H1 (cell line): ENCODE results near the gene TAP2. TPM values are rescaled to one million over a fixed set of nuclear protein-coding genes. Genes with fewer than 3 reads are reported as not detected.

ENCODE experiments used
- ASH2L ChIP-seq: fragments of 200-600, 300-600 bp; sonication (generic); IDR thresholded peaks from one replicate; pipeline ENCODE4 v1.7.1; 2017; ENCODE audit warnings: low read length
- BACH1 ChIP-seq: IDR thresholded peaks from 2 replicates; pipeline ENCODE4 v1.6.1; 2012; ENCODE audit warnings: low read length, improper control_type of control experiment
- CBX5 ChIP-seq: fragments of 300-800, 300-1000 bp; sonication (generic); IDR thresholded peaks from 2 replicates; pipeline ENCODE4 v1.7.1; 2016; ENCODE audit warnings: antibody characterized with exemption, low read length, low read depth
- CHD2 ChIP-seq: IDR thresholded peaks from 2 replicates; pipeline ENCODE4 v1.6.1; 2012; ENCODE audit warnings: low read length, improper control_type of control experiment
- CREB1 ChIP-seq: IDR thresholded peaks from 2 replicates; pipeline ENCODE4 v1.6.1; 2012; ENCODE audit warnings: inconsistent platforms
- EP300 ChIP-seq, 2 experiments: IDR thresholded peaks; 1 replicate in 1 of 2; 2 replicates in 1 of 2; pipeline ENCODE4 v1.6.1; 2011 to 2012; ENCODE audit warnings: low read depth in 2 of 2, low read length in 2 of 2, mild to moderate bottlenecking in 2 of 2, borderline replicate concordance in 1 of 2, inconsistent platforms in 1 of 2, moderate library complexity in 1 of 2
- KDM4A ChIP-seq: IDR thresholded peaks from one replicate; pipeline ENCODE4 v1.7.1; 2012; ENCODE audit warnings: low read depth, mild to moderate bottlenecking, moderate library complexity, low read length, inconsistent platforms; ENCODE audit not compliant: severe bottlenecking
- NANOG ChIP-seq: IDR thresholded peaks from 2 replicates; pipeline ENCODE4 v1.6.1; 2011; ENCODE audit warnings: low read length, low read depth, mild to moderate bottlenecking, inconsistent platforms; ENCODE audit not compliant: insufficient read depth, poor library complexity, severe bottlenecking
- POLR2A ChIP-seq, 2 experiments: IDR thresholded peaks; 1 replicate in 1 of 2; 2 replicates in 1 of 2; pipeline ENCODE4 v1.6.1; 2011; ENCODE audit warnings: low read depth in 2 of 2, low read length in 2 of 2, mild to moderate bottlenecking in 2 of 2; ENCODE audit errors: control extremely low read depth in 1 of 2
- RAD21 ChIP-seq, 2 experiments: IDR thresholded peaks in 1 of 2; conservative IDR thresholded peaks in 1 of 2; 2 replicates each; pipeline ENCODE4 v1.6.1; 2011; ENCODE audit warnings: low read depth in 2 of 2, low read length in 2 of 2, improper control_type of control experiment in 1 of 2, inconsistent platforms in 1 of 2, mild to moderate bottlenecking in 1 of 2, moderate library complexity in 1 of 2
- TAF1 ChIP-seq: IDR thresholded peaks from 2 replicates; pipeline ENCODE4 v1.6.1; 2011; ENCODE audit warnings: mild to moderate bottlenecking, low read depth, low read length
- TAF7 ChIP-seq: optimal IDR thresholded peaks from 2 replicates; pipeline ENCODE3; 2011; ENCODE audit warnings: low read depth, mild to moderate bottlenecking, inconsistent platforms, low read length, moderate library complexity, borderline replicate concordance
- polyA plus RNA-seq, 7 experiments: library from polyadenylated mRNA; depleted of rRNA in 3 of 7; stranded (reverse) in 5 of 7; unstranded in 2 of 7; fragments of >200 nt in 5 of 7; fragments of 200-250 nt in 2 of 7; gene quantifications; 1 replicate in 5 of 7; 2 replicates in 1 of 7; 4 replicates in 1 of 7; pipeline versions ENCODE4 v1.2.1 to v1.2.3, GENCODE V29; 2011 to 2013; ENCODE audit warnings: missing spikeins in 2 of 7, mixed read lengths in 2 of 7
- total RNA-seq: library from RNA; stranded (reverse); fragmentation: NEBNext Ultra II Directional; extraction: Animal tissue kit (Norgen Biotek cat#: 25700); gene quantifications from 2 replicates; pipeline ENCODE4 v1.2.1, GENCODE V29; 2021
- TF ChIP-seq, protein P1 (sequence below): IDR thresholded peaks from 2 replicates; pipeline ENCODE4 v1.6.1; 2012; ENCODE audit warnings: inconsistent platforms
- TF ChIP-seq, protein P2 (sequence below), 3 experiments: IDR thresholded peaks; 1 replicate in 2 of 3; 2 replicates in 1 of 3; pipeline versions ENCODE4 v1.5.1 to v1.6.1; 2011; ENCODE audit warnings: low read length in 3 of 3, mild to moderate bottlenecking in 3 of 3, inconsistent platforms in 2 of 3, low read depth in 1 of 3, moderate library complexity in 1 of 3; ENCODE audit not compliant: insufficient read depth in 1 of 3; ENCODE audit errors: control extremely low read depth in 1 of 3
- TF ChIP-seq, protein P3 (sequence below): IDR thresholded peaks from 2 replicates; pipeline ENCODE4 v1.6.1; 2012; ENCODE audit warnings: inconsistent platforms
- TF ChIP-seq, protein P4 (sequence below): IDR thresholded peaks from 2 replicates; pipeline ENCODE4 v1.6.1; 2011; ENCODE audit warnings: low read depth, mild to moderate bottlenecking, low read length; ENCODE audit not compliant: insufficient read depth

TAP2 gene
- total and polyA plus RNA-seq, 2 of the 8 experiments (the other 6 are each of a cell fraction or from before 2014, with no cell fraction given): 11.3 to 27.2 TPM

DNA sequence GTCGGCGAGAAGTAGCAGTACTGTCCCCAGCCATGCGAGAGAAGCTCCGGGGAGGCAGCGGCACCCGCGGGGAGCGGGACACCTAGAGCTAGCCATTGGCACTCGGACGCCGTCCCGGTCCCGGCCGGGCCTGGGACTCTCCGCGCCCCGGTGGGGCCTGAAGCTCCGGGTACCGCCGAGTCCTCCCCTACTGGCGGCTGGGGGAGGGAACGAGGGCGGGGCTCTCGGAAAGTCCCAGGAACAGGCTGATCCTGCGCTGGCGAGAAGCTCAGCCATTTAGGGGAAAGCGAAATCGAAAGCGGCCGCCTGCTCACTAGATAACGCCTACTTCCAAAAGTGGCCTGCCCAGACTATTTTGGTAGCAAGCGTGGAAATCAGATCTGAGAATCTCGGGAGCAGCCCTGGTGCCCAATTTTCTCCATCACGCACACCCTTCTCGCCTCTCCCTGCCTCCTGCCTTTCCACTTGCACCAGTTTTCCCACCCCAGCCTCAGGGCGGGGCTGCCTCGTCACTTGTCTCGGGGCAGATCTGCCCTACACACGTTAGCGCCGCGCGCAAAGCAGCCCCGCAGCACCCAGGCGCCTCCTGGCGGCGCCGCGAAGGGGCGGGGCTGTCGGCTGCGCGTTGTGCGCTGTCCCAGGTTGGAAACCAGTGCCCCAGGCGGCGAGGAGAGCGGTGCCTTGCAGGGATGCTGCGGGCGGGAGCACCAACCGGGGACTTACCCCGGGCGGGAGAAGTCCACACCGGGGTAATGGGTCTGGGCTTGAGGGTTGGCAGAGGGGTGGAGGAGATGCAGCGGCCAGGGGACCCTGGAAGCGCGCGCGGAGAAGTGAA lies 15.2 kb upstream of the TAP2 start, which contains the start of the genes PSMB9 and TAP1 (continued):
- TF ChIP-seq TAF7: peak; percentile 58
- peak in 1 of 2 experiments; percentile 42; a peak in 2 of 3 replicates for TF ChIP-seq POLR2A (IDR thresholded peaks at IDR 0.05; ENCODE audit: control extremely low read depth in 1 of 2, low read depth in 2 of 2, low read length in 2 of 2)
- peak; percentile 55; the same call in 1 of the 2 replicates for TF ChIP-seq TAF1
- TF ChIP-seq NANOG: peak; percentile 14
- TF ChIP-seq CBX5: no peak
- peak; percentile 16 to 33; a peak in 2 of 3 replicates for TF ChIP-seq EP300 (IDR thresholded peaks at IDR 0.05; ENCODE audit: borderline replicate concordance in 1 of 2, low read depth in 2 of 2, low read length in 2 of 2)
- 0 out of 2 replicates have a peak, but pooled peaks have one; percentile 7 for TF ChIP-seq CHD2
- TF ChIP-seq, protein P1, sequence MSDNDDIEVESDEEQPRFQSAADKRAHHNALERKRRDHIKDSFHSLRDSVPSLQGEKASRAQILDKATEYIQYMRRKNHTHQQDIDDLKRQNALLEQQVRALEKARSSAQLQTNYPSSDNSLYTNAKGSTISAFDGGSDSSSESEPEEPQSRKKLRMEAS: peak; percentile 51; the same call in 1 of the 2 replicates
- TF ChIP-seq, protein P2, sequence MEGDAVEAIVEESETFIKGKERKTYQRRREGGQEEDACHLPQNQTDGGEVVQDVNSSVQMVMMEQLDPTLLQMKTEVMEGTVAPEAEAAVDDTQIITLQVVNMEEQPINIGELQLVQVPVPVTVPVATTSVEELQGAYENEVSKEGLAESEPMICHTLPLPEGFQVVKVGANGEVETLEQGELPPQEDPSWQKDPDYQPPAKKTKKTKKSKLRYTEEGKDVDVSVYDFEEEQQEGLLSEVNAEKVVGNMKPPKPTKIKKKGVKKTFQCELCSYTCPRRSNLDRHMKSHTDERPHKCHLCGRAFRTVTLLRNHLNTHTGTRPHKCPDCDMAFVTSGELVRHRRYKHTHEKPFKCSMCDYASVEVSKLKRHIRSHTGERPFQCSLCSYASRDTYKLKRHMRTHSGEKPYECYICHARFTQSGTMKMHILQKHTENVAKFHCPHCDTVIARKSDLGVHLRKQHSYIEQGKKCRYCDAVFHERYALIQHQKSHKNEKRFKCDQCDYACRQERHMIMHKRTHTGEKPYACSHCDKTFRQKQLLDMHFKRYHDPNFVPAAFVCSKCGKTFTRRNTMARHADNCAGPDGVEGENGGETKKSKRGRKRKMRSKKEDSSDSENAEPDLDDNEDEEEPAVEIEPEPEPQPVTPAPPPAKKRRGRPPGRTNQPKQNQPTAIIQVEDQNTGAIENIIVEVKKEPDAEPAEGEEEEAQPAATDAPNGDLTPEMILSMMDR (IDR thresholded peaks at IDR 0.05; ENCODE audit: control extremely low read depth in 1 of 3, insufficient read depth in 1 of 3, low read depth in 1 of 3, low read length in 3 of 3): peak; percentile 63 to 94 (median 75)
- peak; percentile 56 to 69 for TF ChIP-seq RAD21 (IDR thresholded peaks at IDR 0.05 in 1 of 2, conservative IDR thresholded peaks at IDR 0.05 in 1 of 2; ENCODE audit: low read depth in 2 of 2, low read length in 2 of 2)
- TF ChIP-seq, protein P3, sequence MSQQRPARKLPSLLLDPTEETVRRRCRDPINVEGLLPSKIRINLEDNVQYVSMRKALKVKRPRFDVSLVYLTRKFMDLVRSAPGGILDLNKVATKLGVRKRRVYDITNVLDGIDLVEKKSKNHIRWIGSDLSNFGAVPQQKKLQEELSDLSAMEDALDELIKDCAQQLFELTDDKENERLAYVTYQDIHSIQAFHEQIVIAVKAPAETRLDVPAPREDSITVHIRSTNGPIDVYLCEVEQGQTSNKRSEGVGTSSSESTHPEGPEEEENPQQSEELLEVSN: peak; percentile 78
- TF ChIP-seq KDM4A: peak; percentile 69
- peak; percentile 21; the same call in 1 of the 2 replicates for TF ChIP-seq BACH1
- peak; percentile 67 for TF ChIP-seq ASH2L
- TF ChIP-seq, protein P4, sequence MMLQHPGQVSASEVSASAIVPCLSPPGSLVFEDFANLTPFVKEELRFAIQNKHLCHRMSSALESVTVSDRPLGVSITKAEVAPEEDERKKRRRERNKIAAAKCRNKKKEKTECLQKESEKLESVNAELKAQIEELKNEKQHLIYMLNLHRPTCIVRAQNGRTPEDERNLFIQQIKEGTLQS: no peak
- TF ChIP-seq CREB1: peak; percentile 96
